HCT116 (cell line): ENCODE data around the gene DUSP2. TPM values are rescaled to one million over a fixed set of nuclear protein-coding genes. Genes with fewer than 3 reads are reported as not detected.

ENCODE experiments used
- ATAC-seq: fragments of 200-7000 bp; cut with Tn5 transposase; 2 replicates; pipeline ENCODE4 v1.9.1; 2020; ENCODE audit warnings: mild to moderate bottlenecking, moderate library complexity
- BruUV-seq: library from RNA; stranded (reverse); fragments of 400-500 nt; replicated peaks from 2 replicates; lab custom pipeline; 2021; lab: Mats Ljungman, UMichigan
- CTCF ChIA-PET: fragments of 300-600 bp; sonication (Branson Sonifier 250); formaldehyde crosslinking; loops from one replicate; lab custom pipeline; 2021; ENCODE audit warnings: antibody characterized with exemption; lab: Charles Lee
- POLR2A ChIA-PET: fragments of 300-600, 350-600 bp; sonication (Branson Sonifier 250); formaldehyde crosslinking; loops from one replicate; lab custom pipeline; 2021; ENCODE audit warnings: antibody characterized with exemption; lab: Charles Lee
- RAD21 ChIA-PET, 2 experiments: fragments of 300-600 bp; sonication (Branson Sonifier 250); formaldehyde crosslinking; loops; one replicate each; lab custom pipeline; 2023; ENCODE audit warnings: low total read pairs in 2 of 2; ENCODE audit not compliant: uncharacterized antibody in 2 of 2, unreplicated experiment in 2 of 2, low non-redundant PET in 1 of 2; lab: Charles Lee
- DNase-seq: peaks from one replicate; pipeline ENCODE4 v3.0.0-alpha.2; 2010; ENCODE audit warnings: low read depth, low spot score
- H2AFZ ChIP-seq: fragments of 200-600 bp; shearing (Covaris generic), sonication (generic); 2 replicates; pipeline ENCODE4 v1.6.1; 2017; ENCODE audit warnings: low read depth, mixed run types, mixed read lengths, antibody characterized with exemption, low read length; ENCODE audit not compliant: poor library complexity, severe bottlenecking
- H3K27ac ChIP-seq: 2 replicates; pipeline ENCODE4 v1.5.1; 2012; ENCODE audit warnings: low read depth, low read length
- H3K27me3 ChIP-seq: fragments of 200-600 bp; sonication (generic); 2 replicates; pipeline ENCODE4 v1.6.1; 2016; ENCODE audit warnings: mixed run types, low read length, mixed read lengths; ENCODE audit not compliant: insufficient read depth
- H3K36me3 ChIP-seq, 2 experiments: fragments of 200-500 bp in 1 of 2; fragments of 200-600 bp in 1 of 2; sonication (Bioruptor generic) in 1 of 2; sonication (generic) in 1 of 2; 2 replicates each; pipeline versions ENCODE4 v1.5.1 to v1.6.1; 2014 to 2016; ENCODE audit warnings: low read length in 2 of 2, inconsistent platforms in 1 of 2, mixed read lengths in 1 of 2, mixed run types in 1 of 2; ENCODE audit not compliant: insufficient read depth in 2 of 2, control insufficient read depth in 1 of 2
- H3K4me1 ChIP-seq, 2 experiments: fragments of 200-600 bp in 1 of 2; sonication (generic) in 1 of 2; 2 replicates each; pipeline versions ENCODE4 v1.5.1 to v1.6.1; 2012 to 2017; ENCODE audit warnings: low read length in 2 of 2, inconsistent platforms in 1 of 2, mild to moderate bottlenecking in 1 of 2, mixed read lengths in 1 of 2, mixed run types in 1 of 2, moderate library complexity in 1 of 2; ENCODE audit not compliant: insufficient read depth in 2 of 2, control insufficient read depth in 1 of 2
- H3K4me2 ChIP-seq: fragments of 200-600 bp; sonication (generic); 2 replicates; pipeline ENCODE4 v1.6.1; 2017; ENCODE audit warnings: mixed run types, low read length, mixed read lengths
- H3K4me3 ChIP-seq, 2 experiments: fragments of 200-600 bp in 1 of 2; sonication (generic) in 1 of 2; replicated peaks in 1 of 2; 2 replicates each; pipeline ENCODE4 v1.5.1; 2011 to 2016; ENCODE audit warnings: low read length in 2 of 2, control low read depth in 1 of 2, low read depth in 1 of 2, mild to moderate bottlenecking in 1 of 2, mixed read lengths in 1 of 2, mixed run types in 1 of 2
- H3K79me2 ChIP-seq: fragments of 200-600 bp; sonication (generic); 2 replicates; pipeline ENCODE4 v1.6.1; 2017; ENCODE audit warnings: mild to moderate bottlenecking, mixed run types, low read length, moderate library complexity, mixed read lengths; ENCODE audit not compliant: insufficient read depth
- H3K9ac ChIP-seq: fragments of 200-600 bp; sonication (generic); 2 replicates; pipeline ENCODE4 v1.6.1; 2016; ENCODE audit warnings: low read length, mixed read lengths
- H3K9me2 ChIP-seq: fragments of 200-600 bp; sonication (generic), shearing (Covaris generic); 2 replicates; pipeline ENCODE4 v1.6.1; 2017; ENCODE audit warnings: mixed run types, mild to moderate bottlenecking, moderate library complexity; ENCODE audit not compliant: insufficient read depth
- H3K9me3 ChIP-seq, 2 experiments: fragments of 200-500 bp in 1 of 2; fragments of 200-600 bp in 1 of 2; sonication (Bioruptor generic) in 1 of 2; sonication (generic) in 1 of 2; 2 replicates each; pipeline ENCODE4 v1.6.1; 2014 to 2017; ENCODE audit warnings: low read length in 2 of 2, mixed read lengths in 2 of 2, inconsistent platforms in 1 of 2, low read depth in 1 of 2, mild to moderate bottlenecking in 1 of 2, mixed run types in 1 of 2, moderate library complexity in 1 of 2; ENCODE audit not compliant: control insufficient read depth in 1 of 2, insufficient read depth in 1 of 2
- H4K20me1 ChIP-seq: fragments of 200-600 bp; sonication (generic), shearing (Covaris generic); 2 replicates; pipeline ENCODE4 v1.6.1; 2017; ENCODE audit warnings: mixed run types, mild to moderate bottlenecking, moderate library complexity; ENCODE audit not compliant: insufficient read depth
- CBX3 ChIP-seq: IDR thresholded peaks from 2 replicates; pipeline ENCODE4 v1.6.1; 2012; ENCODE audit warnings: low read depth
- ELF1 ChIP-seq: IDR thresholded peaks from 2 replicates; pipeline ENCODE4 v1.6.1; 2012; ENCODE audit warnings: low read depth, borderline replicate concordance
- REST ChIP-seq: IDR thresholded peaks from 2 replicates; pipeline ENCODE4 v1.6.1; 2012; ENCODE audit warnings: low read depth
- SP1 ChIP-seq: IDR thresholded peaks from 2 replicates; pipeline ENCODE4 v1.6.1; 2012; ENCODE audit warnings: low read depth
- SRF ChIP-seq: IDR thresholded peaks from 2 replicates; pipeline ENCODE4 v1.6.1; 2012; ENCODE audit warnings: low read depth
- TCF7L2 ChIP-seq: IDR thresholded peaks from 2 replicates; pipeline ENCODE4 v1.7.0; 2011; ENCODE audit warnings: borderline replicate concordance, inconsistent platforms; ENCODE audit not compliant: insufficient read depth, insufficient read length; ENCODE audit errors: extremely low read depth
- YY1 ChIP-seq: IDR thresholded peaks from 2 replicates; pipeline ENCODE4 v1.6.1; 2011; ENCODE audit warnings: low read length, low read depth, moderate library complexity, mild to moderate bottlenecking; ENCODE audit not compliant: insufficient replicate concordance; ENCODE audit errors: extremely low read depth
- intact Hi-C: fragments of 100-400 bp; cut with micrococcal nuclease; formaldehyde crosslinking; loops from 2 replicates; pipeline ENCODE4 v1.10.0; 2022
- total RNA-seq: library from RNA; stranded (reverse); gene quantifications from one replicate; pipeline ENCODE4 v1.2.1, GENCODE V29; 2021; ENCODE audit not compliant: unreplicated experiment

DUSP2 gene
- total RNA-seq, 1 experiment from 2014 or later, result 24.5 TPM

- Histone ChIP-seq H3K9ac (no peak overlapping the region), H3K36me3 (no peaks in the 10 kb centered on the region), H4K20me1 (no peaks in the 10 kb centered on the region), H2AFZ (no peak overlapping the region), H3K9me3 (no peaks in the 10 kb centered on the region), H3K79me2 (no peaks in the 10 kb centered on the region), H3K4me1 (peaks cover 11 to 15% of the 10 kb centered on the region in 2 experiments), H3K4me3 (no peak overlapping the region), H3K27me3 (0 out of 2 replicates have a peak, but pooled peaks cover 3% of the 10 kb centered on the region), H3K9me2 (no peaks in the 10 kb centered on the region), H3K4me2 (no peak overlapping the region), H3K27ac (no peak overlapping the region)
- ChIA-PET RAD21 (no interaction called here), POLR2A (no interaction called here), CTCF (no interaction called here)
- TF ChIP-seq ELF1, result no peak
- TF ChIP-seq SRF, result no peak
- ATAC-seq, result no peak
- no TSS peak for BruUV-seq
- DNase-seq, result no peak
- intact Hi-C loops, result no loop called here
These were observed 24.2 kb downstream of the DUSP2 start for GRCh38 chr2:96120991-96121390.

DNA sequence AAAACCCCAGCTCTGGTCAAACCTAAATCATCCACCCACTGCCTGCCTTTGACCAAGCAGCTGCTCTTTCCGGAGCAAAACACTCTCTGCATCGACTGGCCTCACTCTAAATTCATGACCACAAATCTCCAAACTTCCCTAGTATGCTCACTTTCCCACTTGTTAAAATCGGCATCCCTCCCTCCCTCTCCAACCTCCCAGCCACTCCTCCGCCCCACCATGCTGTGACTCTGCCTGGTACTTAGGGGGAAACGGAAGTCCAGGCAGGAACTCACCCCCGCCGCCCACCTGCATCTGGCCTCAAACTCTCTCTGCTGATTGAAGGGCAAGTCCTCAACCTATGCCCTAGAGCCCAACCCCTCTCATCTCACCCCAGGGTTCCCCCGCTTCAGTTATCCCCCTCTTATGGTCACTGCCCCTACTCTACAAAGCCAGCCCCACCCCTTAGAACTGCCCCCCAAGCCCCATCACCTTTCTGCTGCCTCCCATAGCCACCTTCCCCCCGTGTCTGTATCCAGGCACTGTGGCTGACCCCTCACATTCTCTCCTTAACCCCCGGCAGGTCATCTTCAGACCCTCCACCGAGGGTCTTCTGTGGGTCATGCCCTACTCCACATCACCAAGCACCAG, 25.0 kb downstream of the DUSP2 start:
- H3K9me3 ChIP-seq, result no peaks in the 10 kb centered on the region
- no peak for TF ChIP-seq SP1
- TF ChIP-seq TCF7L2, result no peak
- TF ChIP-seq CBX3, result no peak
- no peak for TF ChIP-seq REST
- TF ChIP-seq YY1, result no peak
- TF ChIP-seq, all 23 proteins: peak for 0
- intact Hi-C loops, result no loop called here
- ChIA-PET CTCF (no interaction called here), RAD21 (no interaction called here), POLR2A (no interaction called here)
- Histone ChIP-seq H2AFZ (no peak overlapping the region), H3K4me1 (peaks cover 11 to 16% of the 10 kb centered on the region in 2 experiments), H3K4me3 (no peak overlapping the region), H3K79me2 (no peaks in the 10 kb centered on the region), H4K20me1 (no peaks in the 10 kb centered on the region), H3K27me3 (0 out of 2 replicates have a peak, but pooled peaks cover 3% of the 10 kb centered on the region), H3K27ac (no peak overlapping the region), H3K36me3 (no peaks in the 10 kb centered on the region), H3K9me2 (no peaks in the 10 kb centered on the region), H3K4me2 (no peak overlapping the region), H3K9ac (no peak overlapping the region)
- DNase-seq, result no peak
- no peak for ATAC-seq
- BruUV-seq, result no TSS peak
